ENCODE results near the gene MRPS7.

DNA sequence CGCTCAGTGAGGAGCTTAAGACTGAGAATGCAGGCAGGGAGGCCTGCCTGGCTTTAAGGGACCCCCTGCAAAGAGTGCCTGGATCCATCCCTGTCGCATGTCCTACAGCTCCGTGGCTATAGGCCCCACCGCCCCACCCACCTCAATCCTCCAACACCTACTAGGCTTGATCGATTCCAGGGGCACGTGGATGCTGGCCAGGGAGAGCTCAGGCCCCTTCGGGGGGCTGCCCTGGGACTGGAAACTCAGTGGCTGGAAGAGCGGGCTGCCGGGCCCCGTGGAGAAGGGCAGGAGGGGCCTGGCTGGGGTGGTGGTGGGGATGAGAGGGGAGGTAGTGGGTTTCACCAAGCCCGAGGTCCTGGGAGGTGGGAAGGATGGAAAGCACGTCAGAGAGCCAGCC, 22.5 kb upstream of the MRPS7 start:
- TF ChIP-seq, protein P1, sequence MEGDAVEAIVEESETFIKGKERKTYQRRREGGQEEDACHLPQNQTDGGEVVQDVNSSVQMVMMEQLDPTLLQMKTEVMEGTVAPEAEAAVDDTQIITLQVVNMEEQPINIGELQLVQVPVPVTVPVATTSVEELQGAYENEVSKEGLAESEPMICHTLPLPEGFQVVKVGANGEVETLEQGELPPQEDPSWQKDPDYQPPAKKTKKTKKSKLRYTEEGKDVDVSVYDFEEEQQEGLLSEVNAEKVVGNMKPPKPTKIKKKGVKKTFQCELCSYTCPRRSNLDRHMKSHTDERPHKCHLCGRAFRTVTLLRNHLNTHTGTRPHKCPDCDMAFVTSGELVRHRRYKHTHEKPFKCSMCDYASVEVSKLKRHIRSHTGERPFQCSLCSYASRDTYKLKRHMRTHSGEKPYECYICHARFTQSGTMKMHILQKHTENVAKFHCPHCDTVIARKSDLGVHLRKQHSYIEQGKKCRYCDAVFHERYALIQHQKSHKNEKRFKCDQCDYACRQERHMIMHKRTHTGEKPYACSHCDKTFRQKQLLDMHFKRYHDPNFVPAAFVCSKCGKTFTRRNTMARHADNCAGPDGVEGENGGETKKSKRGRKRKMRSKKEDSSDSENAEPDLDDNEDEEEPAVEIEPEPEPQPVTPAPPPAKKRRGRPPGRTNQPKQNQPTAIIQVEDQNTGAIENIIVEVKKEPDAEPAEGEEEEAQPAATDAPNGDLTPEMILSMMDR (IDR thresholded peaks at IDR 0.05): no peak
- TF ChIP-seq EZH2 (IDR thresholded peaks at IDR 0.05): no peak

Measured in neural progenitor cell (in vitro differentiated cells).